Psoas muscle (tissue), 8 donors: ENCODE measurements around the gene KCNA3. TPM values are rescaled to one million over a fixed set of nuclear protein-coding genes. Genes with fewer than 3 reads are reported as not detected.

Experiments used
- ATAC-seq, 4 donors: fragments of 200-7000 bp; cut with Tn5 transposase; one replicate each; pipeline ENCODE4 v1.9.1; 2020; ENCODE audit warnings: moderate library complexity in 3 of 4, mild to moderate bottlenecking in 2 of 4
- DNase-seq, 2 donors: peaks; one replicate each; pipeline ENCODE4 v3.0.0-alpha.2; 2020
- H3K27ac ChIP-seq: fragments of 200-600 bp; one replicate; pipeline ENCODE4 v1.8.0; 2022
- H3K27me3 ChIP-seq, 3 donors: fragments of 200-600 bp in 1 of 3; one replicate each; pipeline versions ENCODE4 v1.6.1 to v1.8.0; 2013 to 2022; ENCODE audit warnings: low read length in 2 of 3, mild to moderate bottlenecking in 2 of 3, moderate library complexity in 1 of 3; ENCODE audit not compliant: insufficient read depth in 3 of 3
- H3K36me3 ChIP-seq, 2 donors: fragments of 200-600 bp in 1 of 2; one replicate each; pipeline versions ENCODE4 v1.6.1 to v1.8.0; 2013 to 2022; ENCODE audit warnings: low read depth in 1 of 2, mild to moderate bottlenecking in 1 of 2, moderate library complexity in 1 of 2; ENCODE audit not compliant: insufficient read depth in 1 of 2
- H3K4me1 ChIP-seq: fragments of 200-600 bp; one replicate; pipeline ENCODE4 v1.8.0; 2022
- H3K4me3 ChIP-seq: fragments of 200-600 bp; one replicate; pipeline ENCODE4 v1.8.0; 2022; ENCODE audit warnings: mild to moderate bottlenecking
- H3K9me3 ChIP-seq: fragments of 200-600 bp; one replicate; pipeline ENCODE4 v1.8.0; 2022
- WGBS, 3 donors: extraction: QIAGEN DNeasy Blood & Tissue Kit; methylation state at CpG; one replicate each; pipeline versions ENCODE4 v1.1.6 to v1.1.7; 2013; 5-methylcytosine and 5-hydroxymethylcytosine counted together
- intact Hi-C, 2 donors: fragments of 100-400 bp; cut with DNase I; formaldehyde crosslinking; loops; one replicate each; pipeline versions ENCODE4 v1.11.0 to v1.14.2; 2022
- polyA plus RNA-seq, 3 donors: library from polyadenylated mRNA; stranded (reverse); fragments of 200-250 nt; gene quantifications; one replicate each; pipeline ENCODE4 v1.2.3, GENCODE V29; 2013
- total RNA-seq, 4 donors: library from RNA; stranded (reverse); fragmentation: NEBNext Ultra II Directional in 2 of 4; extraction: Animal tissue kit (Norgen Biotek cat#: 25700) in 2 of 4; gene quantifications; one replicate each; pipeline versions ENCODE4 v1.2.1 to v1.2.4, GENCODE V29; 2021 to 2023
- TF ChIP-seq, protein P1 (sequence below): fragments of 200-600 bp; IDR thresholded peaks from one replicate; pipeline ENCODE4 v1.8.0; 2022; ENCODE audit warnings: antibody characterized with exemption
- donor health status: healthy with polysubstance abuse.
- donor health status: DM: no; HTN: no; CAD: no; lungs with moderate emphysema.
- donor health status: Bipolar disorder and iron deficiency.
- donor health status: healthy.
- donor health status: DM: yes; HTN: yes; CAD: no.
- donor health status: DM: no; HTN: no; CAD: no.
- donor health status: DM: no; HTN: no; CAD: no.
- donor health status: DM: yes; HTN: yes; CAD: no.

Gene KCNA3
- total and polyA plus RNA-seq, 7 donors: 0.08 to 0.56 (median 0.16) TPM; not detected in 4

DNA sequence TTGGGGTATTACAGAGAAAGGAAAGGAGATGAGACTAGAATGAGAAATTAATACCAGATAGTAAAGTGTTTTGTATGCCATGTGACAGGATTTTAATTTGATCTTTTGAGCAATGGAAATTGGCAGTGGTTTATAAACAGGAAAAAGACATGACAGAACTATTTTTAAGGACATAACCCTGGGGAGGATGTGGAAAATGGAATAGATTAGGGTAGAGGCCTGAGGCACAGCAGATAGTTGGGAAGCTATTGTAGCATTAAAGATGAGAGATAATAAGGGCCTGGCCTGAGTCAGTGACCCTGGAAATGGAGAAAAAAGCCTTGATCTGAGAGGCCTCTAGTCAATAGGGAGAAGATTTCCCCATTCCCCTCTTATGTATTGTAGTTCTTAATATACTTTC lies 22.1 kb upstream of the KCNA3 start:
- Histone ChIP-seq H3K4me3 (no peak overlapping the region), H3K27ac (no peak overlapping the region), H3K9me3 (no peaks in the 10 kb centered on the region), H3K4me1 (no peaks in the 10 kb centered on the region), H3K27me3 (no peaks in the 10 kb centered on the region), H3K36me3 (no peaks in the 10 kb centered on the region)
- TF ChIP-seq, protein P1, sequence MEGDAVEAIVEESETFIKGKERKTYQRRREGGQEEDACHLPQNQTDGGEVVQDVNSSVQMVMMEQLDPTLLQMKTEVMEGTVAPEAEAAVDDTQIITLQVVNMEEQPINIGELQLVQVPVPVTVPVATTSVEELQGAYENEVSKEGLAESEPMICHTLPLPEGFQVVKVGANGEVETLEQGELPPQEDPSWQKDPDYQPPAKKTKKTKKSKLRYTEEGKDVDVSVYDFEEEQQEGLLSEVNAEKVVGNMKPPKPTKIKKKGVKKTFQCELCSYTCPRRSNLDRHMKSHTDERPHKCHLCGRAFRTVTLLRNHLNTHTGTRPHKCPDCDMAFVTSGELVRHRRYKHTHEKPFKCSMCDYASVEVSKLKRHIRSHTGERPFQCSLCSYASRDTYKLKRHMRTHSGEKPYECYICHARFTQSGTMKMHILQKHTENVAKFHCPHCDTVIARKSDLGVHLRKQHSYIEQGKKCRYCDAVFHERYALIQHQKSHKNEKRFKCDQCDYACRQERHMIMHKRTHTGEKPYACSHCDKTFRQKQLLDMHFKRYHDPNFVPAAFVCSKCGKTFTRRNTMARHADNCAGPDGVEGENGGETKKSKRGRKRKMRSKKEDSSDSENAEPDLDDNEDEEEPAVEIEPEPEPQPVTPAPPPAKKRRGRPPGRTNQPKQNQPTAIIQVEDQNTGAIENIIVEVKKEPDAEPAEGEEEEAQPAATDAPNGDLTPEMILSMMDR: no peak
- no peak for DNase-seq
- intact Hi-C loops: no loop called here
- ATAC-seq: no peak

DNA sequence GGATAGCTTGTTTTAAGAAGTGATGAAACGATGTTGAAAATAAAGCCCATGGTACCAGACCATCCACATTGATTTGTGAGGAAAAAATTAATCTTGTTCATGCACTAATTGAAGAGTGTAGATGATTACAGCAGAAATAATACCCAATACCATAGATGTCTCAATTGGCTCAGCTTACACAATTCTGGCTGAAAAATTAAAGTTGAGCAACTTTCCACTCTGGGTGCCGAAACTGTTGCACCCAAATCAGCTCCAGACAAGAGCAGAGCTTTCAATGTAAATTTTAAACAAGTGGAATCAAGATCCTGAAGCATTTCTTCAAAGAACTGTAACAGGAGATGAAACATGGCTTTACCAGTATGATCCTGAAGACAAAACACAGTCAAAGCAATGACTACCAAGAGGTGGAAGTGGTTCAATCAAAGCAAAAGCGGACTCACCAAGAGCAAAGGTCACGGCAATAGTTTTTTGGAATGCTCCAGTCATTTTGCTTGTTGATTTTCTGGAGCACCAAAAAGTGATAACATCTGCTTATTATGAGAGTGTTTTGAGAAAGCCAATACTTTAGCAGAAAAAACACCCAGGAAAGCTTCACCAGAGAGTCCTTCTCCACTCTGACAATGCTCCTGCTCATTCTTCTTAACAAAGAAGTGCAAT lies 16.1 kb upstream of the KCNA3 start:
- ATAC-seq: no peak
- DNase-seq: no peak
- WGBS, 3 donors: 78 to 82% (median 78%) methylated on average over 4 of the region's 4 CpGs
- Histone ChIP-seq H3K36me3 (no peaks in the 10 kb centered on the region), H3K27ac (no peak overlapping the region), H3K9me3 (no peaks in the 10 kb centered on the region), H3K27me3 (peaks cover 0 to 3% (median 0%) of the 10 kb centered on the region in 3 donors), H3K4me1 (no peaks in the 10 kb centered on the region), H3K4me3 (no peak overlapping the region)
- intact Hi-C loops: no loop called here
- TF ChIP-seq, protein P1: no peak

DNA sequence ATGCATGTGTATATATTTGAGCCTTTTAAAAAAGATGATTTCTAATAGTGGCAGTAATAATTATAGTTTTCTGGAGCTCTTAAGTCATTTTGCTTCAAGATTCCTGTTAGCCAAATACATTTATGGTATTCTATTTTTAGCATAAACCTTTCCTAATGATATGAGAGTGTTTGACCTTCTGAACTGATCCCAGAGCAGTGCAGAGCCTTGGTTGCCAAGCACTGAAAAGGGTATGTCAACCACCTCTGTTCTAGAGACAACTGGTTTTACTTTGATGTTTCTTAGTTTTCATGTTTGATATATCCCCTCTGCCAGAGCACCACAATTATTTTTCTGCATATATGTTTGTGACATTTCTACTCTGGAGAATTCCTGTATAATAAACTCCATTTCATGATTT lies 15.1 kb upstream of the KCNA3 start:
- H3K36me3 ChIP-seq: no peaks in the 10 kb centered on the region
- H3K4me1 ChIP-seq: no peaks in the 10 kb centered on the region
- intact Hi-C loops: no loop called here
- no peak overlapping the region for H3K27ac ChIP-seq
- no peak overlapping the region for H3K4me3 ChIP-seq
- no peak for DNase-seq
- no peaks in the 10 kb centered on the region for H3K9me3 ChIP-seq
- TF ChIP-seq, protein P1: no peak
- peaks cover 0 to 10% (median 0%) of the 10 kb centered on the region in 3 donors for H3K27me3 ChIP-seq
- no peak for ATAC-seq

DNA sequence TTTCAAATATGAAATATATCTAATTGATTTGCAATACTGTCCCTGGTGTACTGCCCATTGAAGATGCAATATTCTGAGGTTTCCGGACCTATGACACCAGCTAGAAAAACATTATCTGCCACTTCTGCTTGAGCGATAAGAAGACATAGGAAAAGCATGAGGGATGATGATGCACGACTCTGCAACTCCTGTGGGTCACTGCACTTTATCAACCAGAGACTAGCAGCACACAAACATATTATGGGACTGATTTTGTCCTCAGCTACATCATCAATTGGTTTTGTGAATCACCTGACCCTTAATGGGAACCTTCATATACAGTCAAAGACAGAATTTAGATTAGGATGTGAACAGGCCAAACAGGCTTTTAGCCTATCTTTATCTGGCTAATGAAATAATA lies 13.8 kb upstream of the KCNA3 start:
- Histone ChIP-seq H3K4me3 (no peak overlapping the region), H3K36me3 (no peaks in the 10 kb centered on the region), H3K4me1 (no peaks in the 10 kb centered on the region), H3K9me3 (no peaks in the 10 kb centered on the region), H3K27me3 (peaks cover 0 to 10% (median 2%) of the 10 kb centered on the region in 3 donors), H3K27ac (no peak overlapping the region)
- intact Hi-C loops: no loop called here
- DNase-seq (no peak), ATAC-seq (no peak)
- TF ChIP-seq, protein P1: no peak
- 64 to 82% (median 71%) methylated on average over 3 of the region's 3 CpGs for WGBS, 3 donors

DNA sequence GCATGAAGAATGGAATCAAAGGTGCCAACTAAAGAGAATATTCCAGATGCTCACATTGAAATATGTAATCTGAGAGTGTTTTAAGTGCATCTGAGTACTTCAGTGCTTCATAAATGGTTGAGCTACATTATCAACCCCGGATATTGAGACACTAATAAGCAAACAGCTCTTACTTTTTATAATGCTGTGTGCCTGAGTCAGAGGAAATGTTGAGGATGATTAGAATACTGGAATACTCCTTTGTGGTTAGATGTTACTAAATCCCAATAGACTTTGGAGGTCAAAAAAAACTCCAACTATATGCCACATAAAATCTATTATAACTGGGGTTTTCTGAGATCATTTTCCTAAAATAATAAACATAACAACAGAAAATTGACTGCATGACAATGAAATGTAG lies 12.5 kb upstream of the KCNA3 start:
- Histone ChIP-seq H3K27ac (no peak overlapping the region), H3K27me3 (peaks cover 0 to 10% (median 2%) of the 10 kb centered on the region in 3 donors), H3K9me3 (no peaks in the 10 kb centered on the region), H3K4me1 (no peaks in the 10 kb centered on the region), H3K36me3 (no peaks in the 10 kb centered on the region), H3K4me3 (no peak overlapping the region)
- DNase-seq (no peak), ATAC-seq (no peak)
- intact Hi-C loops: no loop called here
- WGBS, 3 donors: 66 to 83% (median 73%) methylated on average over 1 of the region's 1 CpG
- TF ChIP-seq, protein P1: no peak
